Left colon (tissue), 2 donors: ENCODE data around the gene RAD54L. TPM values are rescaled to one million over a fixed set of nuclear protein-coding genes. Genes with fewer than 3 reads are reported as not detected.
"Not testable (repeated sequence)": the region's sequence is repeated elsewhere in the genome, so short reads cannot be mapped to it uniquely, and the experiment has no call there.

Experiments
- ATAC-seq: fragments of 200-7000 bp; cut with Tn5 transposase; one replicate; pipeline ENCODE4 v1.9.1; 2020; ENCODE audit warnings: mild to moderate bottlenecking, moderate library complexity
- DNase-seq, 2 donors: peaks; one replicate each; pipeline ENCODE4 v3.0.0-alpha.2; 2020
- intact Hi-C, 2 donors: fragments of 100-400 bp; cut with DNase I in 1 of 2; cut with micrococcal nuclease in 1 of 2; formaldehyde crosslinking; loops; one replicate each; pipeline versions ENCODE4 v1.11.2 to v1.14.0; 2022; cut with DNase I, micrococcal nuclease
- total RNA-seq, 2 donors: library from RNA; stranded (reverse); fragmentation: NEBNext Ultra II Directional; extraction: Animal tissue kit (Norgen Biotek cat#: 25700); gene quantifications; one replicate each; pipeline ENCODE4 v1.2.1, GENCODE V29; 2021
- donor health status: DM: no; HTN: no; CAD: no.
- donor health status: DM: yes; HTN: yes; CAD: no.

The RAD54L gene
- total RNA-seq, 2 donors from 2014 or later, result 2.8 to 7.4 TPM

DNA sequence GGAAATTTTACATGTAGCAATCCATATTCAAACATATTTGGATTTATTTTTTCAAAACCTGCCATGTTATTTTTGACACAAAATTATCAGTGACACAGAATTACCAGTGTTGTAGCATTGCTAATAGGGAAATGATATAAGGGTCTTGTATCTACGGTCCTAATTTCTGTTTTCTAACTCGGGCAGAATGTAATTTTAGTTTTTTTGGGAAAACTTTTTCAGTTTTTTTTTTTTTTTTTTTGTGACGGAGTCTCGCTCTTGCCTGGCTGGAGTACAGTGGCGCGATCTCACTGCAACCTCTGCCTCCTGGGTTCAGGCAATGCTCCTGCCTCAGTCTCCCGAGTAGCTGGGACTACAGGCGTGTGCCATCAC, 58.6 kb downstream of the RAD54L start:
- intact Hi-C loops, result no loop called here
- DNase-seq (no peak), ATAC-seq (no peak)

DNA sequence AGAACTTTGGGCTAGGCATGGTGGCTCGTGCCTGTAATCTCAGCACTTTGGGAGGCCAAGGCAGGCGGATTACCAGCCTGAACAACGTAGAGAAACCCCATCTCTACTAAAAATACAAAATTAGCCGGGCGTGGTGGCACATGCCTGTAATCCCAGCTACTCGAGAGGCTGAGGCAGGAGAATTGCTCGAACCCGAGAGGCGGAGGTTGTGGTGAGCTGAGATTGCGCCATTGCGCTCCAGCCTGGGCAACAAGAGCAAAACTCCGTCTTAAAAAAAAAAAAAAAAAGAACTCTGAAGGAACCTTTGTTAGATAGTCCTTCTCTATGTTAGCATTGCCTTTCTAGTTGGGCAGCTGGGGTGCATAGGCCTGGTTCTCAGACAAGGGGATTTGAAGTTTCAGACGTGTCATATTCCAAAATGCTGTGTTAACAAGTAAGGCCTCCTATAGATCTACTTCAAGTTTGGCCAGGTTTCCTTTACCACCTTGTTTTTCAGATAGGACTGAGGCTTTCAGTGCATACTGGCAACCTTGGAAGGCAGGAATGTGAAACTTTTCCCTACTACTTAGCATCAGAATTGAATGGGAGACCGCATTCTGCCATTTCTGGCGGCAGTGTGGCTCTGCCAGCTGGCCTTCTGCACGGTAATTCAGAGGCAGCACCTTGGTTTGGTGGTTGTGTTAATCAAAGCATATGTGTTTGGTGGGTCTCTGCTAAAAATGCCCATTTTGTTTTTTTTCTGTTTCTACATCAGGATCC, 62.0 kb downstream of the RAD54L start:
- ATAC-seq (no peak), DNase-seq (no peak)
- intact Hi-C loops, result no loop called here

DNA sequence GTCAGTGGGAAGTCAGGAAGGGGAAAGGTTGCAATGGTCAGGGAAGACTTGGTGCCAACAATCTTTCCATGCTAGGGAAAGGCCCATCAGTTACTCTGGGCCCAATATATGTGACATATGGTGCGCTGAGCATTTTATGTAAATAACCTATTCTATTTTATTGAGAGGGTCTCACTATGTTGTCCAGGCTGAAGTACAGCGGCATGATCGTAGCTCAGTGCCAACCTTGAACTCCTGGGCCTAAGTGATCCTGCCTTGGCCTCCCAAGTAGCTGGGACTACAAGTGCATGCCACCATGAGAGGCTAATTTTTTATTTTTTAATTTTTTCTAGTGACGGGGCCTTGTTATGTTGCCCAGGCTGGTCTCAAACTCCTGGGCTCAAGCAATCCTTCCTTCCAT, 62.8 kb downstream of the RAD54L start:
- intact Hi-C loops, result no loop called here
- ATAC-seq (no peak), DNase-seq (no peak)

DNA sequence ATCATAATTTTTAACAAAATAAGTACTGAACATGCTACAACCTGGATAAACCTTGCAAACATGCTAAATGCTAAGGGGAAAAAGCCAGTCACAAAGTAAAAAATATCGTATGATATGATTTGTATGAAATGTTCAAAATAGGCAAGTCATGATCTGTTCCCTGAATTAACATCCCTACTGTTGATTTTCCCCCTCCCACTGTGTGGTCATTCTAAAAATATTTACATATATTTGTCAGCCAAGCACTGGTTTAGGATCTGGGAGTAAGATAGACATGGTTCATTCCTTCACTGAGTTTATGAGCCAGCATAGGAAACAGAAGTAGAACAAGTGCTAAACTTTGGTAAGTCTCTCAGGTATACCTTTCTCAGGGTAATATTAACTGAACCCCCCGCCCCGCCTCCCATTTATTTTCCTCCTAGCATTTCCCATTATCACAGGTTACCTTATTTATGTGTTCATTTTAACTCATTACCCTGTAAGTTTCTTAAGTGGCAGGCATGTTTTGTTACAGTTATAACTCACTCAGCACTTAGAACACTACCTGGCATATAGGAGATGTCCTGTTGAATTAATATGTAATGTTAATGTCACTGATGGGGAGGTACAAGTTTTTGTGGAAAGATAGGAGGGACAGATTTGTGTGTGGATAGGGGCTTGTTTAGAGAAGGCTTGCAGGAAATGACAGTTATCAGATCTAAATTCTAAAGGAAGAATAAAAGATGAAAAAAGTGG, 68.3 kb downstream of the RAD54L start:
- DNase-seq (no peak), ATAC-seq (no peak)
- intact Hi-C loops, result no loop called here

DNA sequence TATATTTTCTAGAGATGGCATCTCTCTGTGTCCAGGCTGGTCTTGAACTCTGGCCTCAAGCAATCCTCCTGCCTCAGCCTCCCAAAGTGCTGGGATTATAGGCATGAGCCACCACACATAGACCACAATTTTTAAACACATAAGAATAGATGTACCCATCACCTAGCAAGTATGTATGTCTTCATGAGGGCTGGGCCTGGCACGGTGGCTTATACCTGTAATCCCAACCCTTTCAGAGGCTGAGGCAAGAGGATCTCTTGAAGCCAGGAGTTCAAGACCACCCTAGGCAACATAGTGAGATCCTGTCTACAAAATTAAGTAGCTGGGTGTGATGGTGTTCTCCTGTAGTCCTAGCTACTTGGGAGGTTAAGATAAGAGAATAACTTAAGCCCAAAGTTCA, 69.8 kb downstream of the RAD54L start:
- intact Hi-C loops, result no loop called here

DNA sequence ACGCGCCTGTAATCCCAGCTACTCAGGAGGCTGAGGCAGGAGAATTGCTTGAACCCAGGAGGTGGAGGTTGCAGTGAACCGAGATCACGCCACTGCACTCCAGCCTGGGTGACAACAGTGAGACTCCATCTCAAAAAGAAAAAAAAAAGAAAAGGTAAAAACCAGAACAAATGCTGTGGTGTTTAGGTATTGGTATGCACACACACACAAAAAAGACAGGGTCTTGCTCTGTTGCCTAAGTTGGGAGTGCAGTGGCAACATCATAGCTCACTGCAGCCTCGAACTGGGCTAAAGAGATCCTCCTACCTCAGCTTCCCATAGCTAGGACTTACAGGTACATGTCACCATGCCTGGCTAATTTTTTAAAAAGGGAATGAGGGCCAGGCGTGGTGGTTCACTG, 71.7 kb downstream of the RAD54L start:
- ATAC-seq, result peak; percentile 17
- intact Hi-C loops, DNase-seq: not testable (repeated sequence)

More for the DNA sequence above, 69.8 kb downstream of the RAD54L start:
- ATAC-seq (no peak), DNase-seq (no peak)

DNA sequence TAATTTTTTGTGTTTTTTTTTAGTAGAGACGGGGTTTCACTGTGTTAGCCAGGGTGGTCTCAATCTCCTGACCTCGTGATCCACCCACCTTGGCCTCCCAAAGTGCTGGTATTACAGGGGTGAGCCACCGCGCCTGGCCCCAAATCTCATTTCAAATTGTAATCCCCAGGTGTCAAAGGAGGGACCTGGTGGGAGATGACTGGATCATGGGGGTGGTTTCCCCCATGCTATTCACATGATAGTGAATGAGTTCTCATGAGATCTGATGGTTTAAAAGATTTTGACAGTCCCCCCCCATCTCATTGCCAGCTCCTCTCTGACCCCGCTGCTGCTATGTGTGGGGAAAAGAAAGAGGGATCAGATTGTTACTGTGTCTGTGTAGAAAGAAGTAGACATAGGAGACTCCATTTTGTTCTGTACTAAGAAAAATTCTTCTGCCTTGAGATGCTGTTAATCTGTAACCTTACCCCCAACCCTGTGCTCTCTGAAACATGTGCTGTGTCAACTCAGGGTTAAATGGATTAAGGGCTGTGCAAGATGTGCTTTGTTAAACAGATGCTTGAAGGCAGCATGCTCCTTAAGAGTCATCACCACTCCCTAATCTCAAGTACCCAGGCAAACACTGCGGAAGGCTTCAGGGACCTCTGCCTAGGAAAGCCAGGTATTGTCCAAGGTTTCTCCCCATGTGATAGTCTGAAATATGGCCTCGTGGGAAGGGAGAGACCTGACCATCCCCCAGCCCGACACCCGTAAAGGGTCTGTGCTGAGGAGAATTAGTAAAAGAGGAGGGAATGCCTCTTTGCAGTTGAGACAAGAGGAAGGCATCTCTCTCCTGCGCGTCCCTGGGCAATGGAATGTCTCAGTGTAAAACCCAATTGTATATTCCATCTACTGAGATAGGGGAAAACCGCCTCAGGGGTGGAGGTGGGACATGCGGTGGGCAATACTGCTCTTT, 72.7 kb downstream of the RAD54L start:
- ATAC-seq, DNase-seq, intact Hi-C loops: not testable (repeated sequence)

DNA sequence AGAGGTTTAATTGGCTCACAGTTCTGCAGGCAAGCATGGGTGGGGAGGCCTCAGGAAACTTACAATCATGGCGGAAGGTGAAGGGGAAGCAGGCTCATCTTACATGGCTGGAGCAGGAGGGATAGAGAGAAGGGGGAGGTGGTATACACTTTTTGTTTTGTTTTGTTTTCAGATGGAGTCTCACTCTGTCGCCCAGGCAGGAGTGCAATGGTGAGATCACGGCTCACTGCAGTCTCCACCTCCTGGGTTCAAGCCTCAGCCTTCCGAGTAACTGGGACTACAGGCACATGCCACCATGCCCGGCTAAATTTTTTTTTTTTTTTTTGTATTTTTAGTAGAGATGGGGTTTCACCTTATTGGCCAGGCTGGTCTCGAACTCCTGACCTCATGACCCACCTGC, 74.6 kb downstream of the RAD54L start:
- intact Hi-C loops, result not testable (repeated sequence)

DNA sequence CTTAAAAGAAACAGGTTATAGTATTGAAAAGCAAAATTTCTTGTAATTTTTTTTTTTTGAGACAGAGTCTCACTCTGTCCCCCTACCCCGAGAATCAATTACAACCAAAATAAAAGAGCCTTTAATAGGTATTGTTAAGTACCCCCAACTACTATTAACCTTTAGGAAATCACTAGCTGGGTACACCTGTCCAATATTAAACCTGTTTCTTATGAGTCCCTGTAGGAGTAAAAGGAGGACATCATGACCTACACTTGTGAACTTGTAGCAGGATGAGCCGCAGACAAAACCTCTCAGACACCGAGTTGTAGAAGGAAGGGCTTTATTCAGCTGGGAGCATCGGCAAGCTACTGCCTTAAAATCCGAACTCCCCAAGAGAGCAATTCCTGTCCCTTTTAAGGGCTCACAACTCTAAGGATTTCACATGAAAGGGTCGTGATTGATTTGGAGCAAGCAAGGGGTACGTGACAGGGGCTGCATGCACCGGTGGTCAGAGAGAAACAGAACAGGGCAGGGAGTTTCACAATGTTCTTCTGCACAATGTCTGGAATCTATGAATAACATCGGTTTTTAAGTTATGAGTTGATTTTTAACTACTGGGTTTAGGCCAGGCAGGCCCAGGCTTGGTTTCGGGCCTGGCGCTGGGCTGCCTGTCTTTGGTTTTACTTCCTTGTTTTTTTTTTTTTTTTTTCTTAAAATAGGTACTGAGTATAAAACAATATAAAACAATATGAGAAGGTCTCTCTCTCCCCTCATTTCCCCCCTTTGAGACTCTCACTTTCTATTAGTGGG, 77.9 kb downstream of the RAD54L start:
- intact Hi-C loops, DNase-seq, ATAC-seq: not testable (repeated sequence)

More for the DNA sequence above, 74.6 kb downstream of the RAD54L start:
- ATAC-seq, DNase-seq: not testable (repeated sequence)

Other genes with a start within 250 kb of the RAD54L start
- gene PIK3R3, start 115.1 kb upstream of the RAD54L start, total RNA-seq, result 1 to 10 TPM; 7.8 to 9.3 TPM
- 1,000 to 10,000 TPM; 1,260 to 2,050 TPM for gene TSPAN1, start 72.7 kb upstream of the RAD54L start, total RNA-seq
- gene P3R3URF, start 71.3 kb upstream of the RAD54L start, total RNA-seq, result not detected
- gene POMGNT1, start 49.3 kb upstream of the RAD54L start, total RNA-seq, result 10 to 100 TPM; 27.3 to 31.9 TPM
- 1 to 10 TPM; 1.1 to 1.5 TPM for gene LURAP1, start 44.4 kb upstream of the RAD54L start, total RNA-seq
- 10 to 100 TPM; 46.3 to 53.6 TPM for gene LRRC41, start 55.9 kb downstream of the RAD54L start, total RNA-seq
- 100 to 1,000 TPM; 362 to 413 TPM for gene UQCRH, start 55.9 kb downstream of the RAD54L start, total RNA-seq
- 10 to 100 TPM; 16.8 to 22.1 TPM for gene NSUN4, start 93.0 kb downstream of the RAD54L start, total RNA-seq
- 10 to 100 TPM; 71.1 to 84.5 TPM for gene FAAH, start 146.6 kb downstream of the RAD54L start, total RNA-seq
- gene DMBX1, start 242.1 kb downstream of the RAD54L start, total RNA-seq, result not detected